HUES48 (cell line): ENCODE measurements around the gene PDE4DIP.
"Not testable (repeated sequence)": the region's sequence is repeated elsewhere in the genome, so short reads cannot be mapped to it uniquely, and the experiment has no call there.

Source experiments
- H3K27ac ChIP-seq: one replicate; pipeline ENCODE4 v1.7.0; 2013; ENCODE audit warnings: low read depth, low read length, inconsistent platforms
- H3K27me3 ChIP-seq: 2 replicates; pipeline ENCODE4 v1.6.1; 2013; ENCODE audit warnings: mild to moderate bottlenecking, low read length; ENCODE audit not compliant: control insufficient read depth, insufficient read depth
- H3K36me3 ChIP-seq: 2 replicates; pipeline ENCODE4 v1.6.1; 2013; ENCODE audit warnings: low read length; ENCODE audit not compliant: control insufficient read depth, insufficient read depth
- H3K4me1 ChIP-seq: 2 replicates; pipeline ENCODE4 v1.6.1; 2013; ENCODE audit warnings: mild to moderate bottlenecking, low read length; ENCODE audit not compliant: control insufficient read depth, insufficient read depth
- H3K4me3 ChIP-seq: 2 replicates; pipeline ENCODE4 v1.5.1; 2013; ENCODE audit warnings: mild to moderate bottlenecking, low read depth, low read length
- H3K9ac ChIP-seq: 2 replicates; pipeline ENCODE4 v1.6.1; 2013; ENCODE audit warnings: mild to moderate bottlenecking, low read depth, low read length, moderate library complexity
- H3K9me3 ChIP-seq: 2 replicates; pipeline ENCODE4 v1.6.1; 2013; ENCODE audit warnings: low read length; ENCODE audit not compliant: control insufficient read depth, insufficient read depth

Gene PDE4DIP

GRCh38 chr1:148850347-148850746 lies 6.1 kb downstream of the PDE4DIP start:
- not testable (repeated sequence) for H3K9ac ChIP-seq, H3K36me3 ChIP-seq, H3K4me3 ChIP-seq, H3K9me3 ChIP-seq, H3K27me3 ChIP-seq, H3K27ac ChIP-seq, H3K4me1 ChIP-seq

- not testable (repeated sequence) for H3K4me3 ChIP-seq, H3K27me3 ChIP-seq, H3K9me3 ChIP-seq, H3K4me1 ChIP-seq, H3K27ac ChIP-seq, H3K9ac ChIP-seq, H3K36me3 ChIP-seq
Measured at GRCh38 chr1:148850840-148851239, 6.6 kb downstream of the PDE4DIP start.

GRCh38 chr1:148851684-148852083 lies 7.5 kb downstream of the PDE4DIP start:
- H3K4me1 ChIP-seq, H3K27ac ChIP-seq, H3K27me3 ChIP-seq, H3K36me3 ChIP-seq, H3K9ac ChIP-seq, H3K9me3 ChIP-seq, H3K4me3 ChIP-seq: not testable (repeated sequence)

GRCh38 chr1:148853363-148853762 lies 9.1 kb downstream of the PDE4DIP start:
- not testable (repeated sequence) for H3K9me3 ChIP-seq, H3K27ac ChIP-seq, H3K36me3 ChIP-seq, H3K4me3 ChIP-seq, H3K9ac ChIP-seq, H3K4me1 ChIP-seq, H3K27me3 ChIP-seq

- H3K9ac ChIP-seq, H3K4me1 ChIP-seq, H3K36me3 ChIP-seq, H3K27ac ChIP-seq, H3K4me3 ChIP-seq, H3K27me3 ChIP-seq, H3K9me3 ChIP-seq: not testable (repeated sequence)
Measured at GRCh38 chr1:148854063-148854462, 9.8 kb downstream of the PDE4DIP start.

GRCh38 chr1:148855367-148855766 lies 11.1 kb downstream of the PDE4DIP start:
- H3K36me3 ChIP-seq, result not testable (repeated sequence)

GRCh38 chr1:148860049-148860448 lies 15.8 kb downstream of the PDE4DIP start:
- not testable (repeated sequence) for H3K9me3 ChIP-seq, H3K36me3 ChIP-seq, H3K27me3 ChIP-seq, H3K4me3 ChIP-seq, H3K4me1 ChIP-seq, H3K27ac ChIP-seq, H3K9ac ChIP-seq

More at GRCh38 chr1:148855367-148855766, 11.1 kb downstream of the PDE4DIP start:
- not testable (repeated sequence) for H3K9ac ChIP-seq, H3K4me3 ChIP-seq, H3K27ac ChIP-seq, H3K9me3 ChIP-seq, H3K27me3 ChIP-seq, H3K4me1 ChIP-seq

GRCh38 chr1:148860579-148861259 lies 16.5 kb downstream of the PDE4DIP start:
- not testable (repeated sequence) for H3K36me3 ChIP-seq, H3K27me3 ChIP-seq, H3K9ac ChIP-seq, H3K27ac ChIP-seq, H3K4me3 ChIP-seq, H3K4me1 ChIP-seq, H3K9me3 ChIP-seq

- H3K4me3 ChIP-seq, result not testable (repeated sequence)
Measured at GRCh38 chr1:148862590-148862989, 18.4 kb downstream of the PDE4DIP start.

GRCh38 chr1:148868924-148869633 lies 24.9 kb downstream of the PDE4DIP start:
- not testable (repeated sequence) for H3K27ac ChIP-seq, H3K36me3 ChIP-seq, H3K4me1 ChIP-seq, H3K4me3 ChIP-seq, H3K9ac ChIP-seq, H3K9me3 ChIP-seq, H3K27me3 ChIP-seq

More at GRCh38 chr1:148862590-148862989, 18.4 kb downstream of the PDE4DIP start:
- H3K36me3 ChIP-seq, H3K27me3 ChIP-seq, H3K4me1 ChIP-seq, H3K9me3 ChIP-seq, H3K27ac ChIP-seq, H3K9ac ChIP-seq: not testable (repeated sequence)

- H3K27me3 ChIP-seq, H3K36me3 ChIP-seq, H3K27ac ChIP-seq, H3K9me3 ChIP-seq, H3K9ac ChIP-seq, H3K4me1 ChIP-seq, H3K4me3 ChIP-seq: not testable (repeated sequence)
Measured at GRCh38 chr1:148869634-148869961, 25.4 kb downstream of the PDE4DIP start.
